CD4-positive, alpha-beta T cell (primary cell): ENCODE measurements around the gene CMKLR1. TPM values are rescaled to one million over a fixed set of nuclear protein-coding genes. Genes with fewer than 3 reads are reported as not detected.

Source experiments
- ATAC-seq: fragments of 200-7000 bp; cut with Tn5 transposase; one replicate; pipeline ENCODE4 v1.10.0; 2022; ENCODE audit warnings: mild to moderate bottlenecking; ENCODE audit not compliant: poor library complexity
- CTCF ChIA-PET: fragments of 350-600 bp; sonication (Branson Sonifier 250); formaldehyde crosslinking; loops from one replicate; lab custom pipeline; 2021; ENCODE audit warnings: antibody characterized with exemption, inconsistent platforms; lab: Charles Lee
- POLR2A ChIA-PET: fragments of 350-600 bp; sonication (Branson Sonifier 250); formaldehyde crosslinking; loops from one replicate; lab custom pipeline; 2021; ENCODE audit warnings: antibody characterized with exemption, inconsistent platforms; lab: Charles Lee
- DNase-seq, 14 experiments: peaks; one replicate each; pipeline ENCODE4 v3.0.0-alpha.2; 2013 to 2020; ENCODE audit warnings: mixed read lengths in 2 of 14
- H3K27ac ChIP-seq, 2 donors: one replicate each; pipeline versions ENCODE4 v1.5.1 to v1.7.0; 2013; ENCODE audit warnings: low read length in 2 of 2, low read depth in 1 of 2, mild to moderate bottlenecking in 1 of 2
- H3K27me3 ChIP-seq, 2 experiments: 1 replicate in 1 of 2; 2 replicates in 1 of 2; pipeline versions ENCODE4 v1.6.1 to v1.7.0; 2013; ENCODE audit warnings: low read length in 2 of 2, control low read depth in 1 of 2, mild to moderate bottlenecking in 1 of 2, moderate library complexity in 1 of 2; ENCODE audit not compliant: insufficient read depth in 2 of 2, control insufficient read depth in 1 of 2
- H3K36me3 ChIP-seq: one replicate; pipeline ENCODE4 v1.6.1; 2013; ENCODE audit warnings: low read length, control low read depth; ENCODE audit not compliant: insufficient read depth
- H3K4me1 ChIP-seq: one replicate; pipeline ENCODE4 v1.6.1; 2013; ENCODE audit warnings: low read length, control low read depth; ENCODE audit not compliant: insufficient read depth
- H3K4me3 ChIP-seq: one replicate; pipeline ENCODE4 v1.5.1; 2013; ENCODE audit warnings: mild to moderate bottlenecking, low read length, moderate library complexity
- H3K9me3 ChIP-seq, 2 experiments: 1 replicate in 1 of 2; 2 replicates in 1 of 2; pipeline versions ENCODE4 v1.6.1 to v1.7.0; 2013; ENCODE audit warnings: low read length in 2 of 2, mild to moderate bottlenecking in 2 of 2, control low read depth in 1 of 2, moderate library complexity in 1 of 2; ENCODE audit not compliant: control insufficient read depth in 1 of 2, insufficient read depth in 1 of 2
- H3K27ac Mint-ChIP-seq: one replicate; pipeline ENCODE4 v1.8.0; 2020; ENCODE audit warnings: mixed read lengths
- H3K27me3 Mint-ChIP-seq: one replicate; pipeline ENCODE4 v1.8.0; 2021; ENCODE audit warnings: mixed read lengths
- H3K36me3 Mint-ChIP-seq: one replicate; pipeline ENCODE4 v1.8.0; 2021; ENCODE audit warnings: low read depth, mixed read lengths
- H3K4me1 Mint-ChIP-seq: one replicate; pipeline ENCODE4 v1.8.0; 2021; ENCODE audit warnings: low read depth, mixed read lengths
- H3K4me3 Mint-ChIP-seq: one replicate; pipeline ENCODE4 v1.8.0; 2020; ENCODE audit warnings: mild to moderate bottlenecking, mixed read lengths
- H3K9me3 Mint-ChIP-seq: one replicate; pipeline ENCODE4 v1.8.0; 2020; ENCODE audit warnings: mixed read lengths
- CTCF ChIP-seq: fragments of 200-600 bp; IDR thresholded peaks from one replicate; pipeline ENCODE4 v1.8.0; 2022; ENCODE audit warnings: antibody characterized with exemption, mild to moderate bottlenecking
- intact Hi-C, 2 experiments: fragments of 100-400 bp; cut with DNase I in 1 of 2; cut with micrococcal nuclease in 1 of 2; formaldehyde crosslinking; loops; one replicate each; pipeline versions ENCODE4 v1.15.1 to v1.9.0; 2023 to 2025; cut with DNase I, micrococcal nuclease
- total RNA-seq, 174 experiments: library from RNA in 2 of 174; stranded (reverse) in 2 of 174; gene quantifications; one replicate each; pipeline ENCODE4 v1.2.3 and lab custom pipeline; 2021 to 2026

The CMKLR1 gene
- total RNA-seq, 2 experiments from 2014 or later, result not detected

- no peaks in the 10 kb centered on the region for H3K36me3 ChIP-seq
- H3K4me1 ChIP-seq, result no peaks in the 10 kb centered on the region
- DNase-seq (no peak), ATAC-seq (no peak)
- no peaks in the 10 kb centered on the region for H3K9me3 ChIP-seq
- CTCF ChIA-PET, result no interaction called here
- H3K27me3 ChIP-seq, result peaks cover 0 to 6% of the 10 kb centered on the region in 2 experiments
- Mint-ChIP-seq H3K4me1 (no peaks in the 10 kb centered on the region), H3K36me3 (no peaks in the 10 kb centered on the region), H3K9me3 (no peaks in the 10 kb centered on the region), H3K27me3 (peaks cover 50% of the 10 kb centered on the region), H3K27ac (no peak overlapping the region), H3K4me3 (no peak overlapping the region)
- TF ChIP-seq CTCF, result no peak
- intact Hi-C loops, result no loop called here
- POLR2A ChIA-PET, result no interaction called here
- H3K4me3 ChIP-seq, result no peak overlapping the region
- no peak overlapping the region for H3K27ac ChIP-seq
Measured at GRCh38 chr12:108240027-108240785, 98.9 kb downstream of the CMKLR1 start.

- no peaks in the 10 kb centered on the region for H3K9me3 Mint-ChIP-seq
- no peak overlapping the region for H3K4me3 Mint-ChIP-seq
- H3K4me1 ChIP-seq, result no peaks in the 10 kb centered on the region
- ATAC-seq (no peak), DNase-seq (peak in 1 of 14 experiments; percentile 2)
- POLR2A ChIA-PET, result no interaction called here
- H3K9me3 ChIP-seq, result no peaks in the 10 kb centered on the region
- CTCF ChIA-PET, result no interaction called here
- H3K4me3 ChIP-seq, result no peak overlapping the region
- no peak overlapping the region for H3K27ac Mint-ChIP-seq
- H3K27ac ChIP-seq, result no peak overlapping the region
- H3K36me3 ChIP-seq, result no peaks in the 10 kb centered on the region
- H3K4me1 Mint-ChIP-seq, result no peaks in the 10 kb centered on the region
- peaks cover 46% of the 10 kb centered on the region for H3K27me3 Mint-ChIP-seq
- TF ChIP-seq CTCF, result no peak
- no peaks in the 10 kb centered on the region for H3K36me3 Mint-ChIP-seq
- H3K27me3 ChIP-seq, result peaks cover 0 to 6% of the 10 kb centered on the region in 2 experiments
- intact Hi-C loops, result no loop called here
Measured at GRCh38 chr12:108239378-108239777, 99.7 kb downstream of the CMKLR1 start.

GRCh38 chr12:108238474-108238873 is 100.6 kb downstream of the CMKLR1 start:
- Mint-ChIP-seq H3K27ac (no peak overlapping the region), H3K9me3 (no peaks in the 10 kb centered on the region), H3K36me3 (no peaks in the 10 kb centered on the region), H3K4me3 (no peak overlapping the region), H3K27me3 (peaks cover 46% of the 10 kb centered on the region), H3K4me1 (no peaks in the 10 kb centered on the region)
- Histone ChIP-seq H3K4me1 (no peaks in the 10 kb centered on the region), H3K27ac (no peak overlapping the region), H3K36me3 (no peaks in the 10 kb centered on the region), H3K4me3 (no peak overlapping the region), H3K27me3 (peaks cover 0 to 6% of the 10 kb centered on the region in 2 experiments), H3K9me3 (no peaks in the 10 kb centered on the region)
- ChIA-PET POLR2A (no interaction called here), CTCF (no interaction called here)
- DNase-seq (no peak), ATAC-seq (no peak)
- intact Hi-C loops, result no loop called here
- no peak for TF ChIP-seq CTCF

Other genes with a start within 250 kb of the CMKLR1 start
- not detected for gene WSCD2, start 210.0 kb downstream of the CMKLR1 start, total RNA-seq
- 1 to 10 TPM; 2.7 to 3.2 TPM for gene FICD, start 176.0 kb upstream of the CMKLR1 start, total RNA-seq
- gene SART3, start 221.9 kb upstream of the CMKLR1 start, total RNA-seq, result 100 to 1,000 TPM in 1 of 2 experiments, 10 to 100 TPM in 1; 95.1 to 104 TPM
- gene ISCU, start 223.3 kb upstream of the CMKLR1 start, total RNA-seq, result 100 to 1,000 TPM; 269 to 270 TPM